OCI-LY3 (cell line): ENCODE results near the gene OR7D4.

Source experiments
- H2AFZ ChIP-seq: fragments of 200-600, 300-600 bp; shearing (Covaris generic); 2 replicates; pipeline ENCODE4 v1.6.0; 2014; ENCODE audit warnings: antibody characterized with exemption, low read depth, low read length
- H3K27ac ChIP-seq: fragments of 200-600, 300-600 bp; sonication (generic); 2 replicates; pipeline ENCODE4 v1.5.1; 2014; ENCODE audit warnings: mild to moderate bottlenecking, low read length, moderate library complexity, mixed read lengths
- H3K27me3 ChIP-seq: fragments of 200-600, 300-600 bp; sonication (generic); 2 replicates; pipeline ENCODE4 v1.6.1; 2014; ENCODE audit warnings: low read depth, low read length, mixed read lengths
- H3K36me3 ChIP-seq: fragments of 200-600, 300-600 bp; sonication (generic); replicated peaks from 2 replicates; pipeline ENCODE3; 2014; ENCODE audit warnings: low read depth, low read length, mixed read lengths
- H3K4me1 ChIP-seq: fragments of 300-600, 200-600 bp; sonication (generic); 2 replicates; pipeline ENCODE4 v1.6.1; 2014; ENCODE audit warnings: low read length, mixed read lengths
- H3K4me2 ChIP-seq: fragments of 200-600, 300-600 bp; sonication (generic); 2 replicates; pipeline ENCODE4 v1.6.1; 2014; ENCODE audit warnings: low read length, mixed read lengths
- H3K4me3 ChIP-seq: fragments of 300-600, 200-600 bp; sonication (generic); 2 replicates; pipeline ENCODE4 v1.5.1; 2014; ENCODE audit warnings: antibody characterized with exemption, mild to moderate bottlenecking, low read length, moderate library complexity
- H3K79me2 ChIP-seq: fragments of 300-600, 200-600 bp; shearing (Covaris generic); 2 replicates; pipeline ENCODE4 v1.6.1; 2014; ENCODE audit warnings: mild to moderate bottlenecking, low read length, mixed read lengths
- H3K9ac ChIP-seq: fragments of 300-600, 200-600 bp; shearing (Covaris generic); 2 replicates; pipeline ENCODE4 v1.6.0; 2014; ENCODE audit warnings: mild to moderate bottlenecking, low read length, moderate library complexity
- H3K9me3 ChIP-seq: fragments of 200-600, 300-600 bp; shearing (Covaris generic); 2 replicates; pipeline ENCODE4 v1.6.1; 2014; ENCODE audit warnings: low read length, mixed read lengths; ENCODE audit not compliant: insufficient read depth
- H4K20me1 ChIP-seq: fragments of 200-600, 300-600 bp; sonication (generic); 2 replicates; pipeline ENCODE4 v1.6.1; 2016; ENCODE audit warnings: low read length, mixed read lengths; ENCODE audit not compliant: insufficient read depth
- CTCF ChIP-seq: fragments of 200-600, 300-600 bp; sonication (generic); IDR thresholded peaks from 2 replicates; pipeline ENCODE4 v1.5.1; 2014; ENCODE audit warnings: antibody characterized with exemption, low read length, low read depth
- EZH2phosphoT487 ChIP-seq: fragments of 200-600 bp; shearing (Covaris generic); IDR thresholded peaks from 2 replicates; pipeline ENCODE4 v1.6.1; 2018; ENCODE audit warnings: antibody characterized with exemption, mixed run types, low read depth

OR7D4 gene

GRCh38 chr19:9175326-9175725, 44.1 kb downstream of the OR7D4 start:
- Histone ChIP-seq H3K4me3 (no peak overlapping the region), H3K4me1 (no peaks in the 10 kb centered on the region), H3K9me3 (no peaks in the 10 kb centered on the region), H4K20me1 (no peaks in the 10 kb centered on the region), H3K27me3 (no peaks in the 10 kb centered on the region), H3K36me3 (no peaks in the 10 kb centered on the region), H3K79me2 (no peaks in the 10 kb centered on the region), H3K4me2 (no peak overlapping the region), H2AFZ (no peak overlapping the region), H3K27ac (no peak overlapping the region), H3K9ac (no peak overlapping the region)
- TF ChIP-seq EZH2phosphoT487 (no peak), CTCF (no peak)

- no peak overlapping the region for H2AFZ ChIP-seq
- no peak overlapping the region for H3K4me3 ChIP-seq
- no peaks in the 10 kb centered on the region for H4K20me1 ChIP-seq
- no peaks in the 10 kb centered on the region for H3K9me3 ChIP-seq
- H3K27me3 ChIP-seq: no peaks in the 10 kb centered on the region
- no peak overlapping the region for H3K4me2 ChIP-seq
- peaks cover 13% of the 10 kb centered on the region for H3K36me3 ChIP-seq
- H3K4me1 ChIP-seq: no peaks in the 10 kb centered on the region
- no peak overlapping the region for H3K9ac ChIP-seq
- TF ChIP-seq CTCF (no peak), EZH2phosphoT487 (no peak)
- H3K79me2 ChIP-seq: no peaks in the 10 kb centered on the region
- no peak overlapping the region for H3K27ac ChIP-seq
Measured at GRCh38 chr19:9171393-9171991, 47.9 kb downstream of the OR7D4 start.

GRCh38 chr19:9166846-9167245, 52.5 kb downstream of the OR7D4 start:
- no peak for TF ChIP-seq EZH2phosphoT487
- no peak for TF ChIP-seq CTCF
- no peaks in the 10 kb centered on the region for H3K27me3 ChIP-seq
- no peaks in the 10 kb centered on the region; the same call in 1 of the 2 replicates for H4K20me1 ChIP-seq
- H3K9ac ChIP-seq: no peak overlapping the region
- H3K36me3 ChIP-seq: peaks cover 48% of the 10 kb centered on the region
- H3K4me2 ChIP-seq: no peak overlapping the region
- H3K4me1 ChIP-seq: no peaks in the 10 kb centered on the region
- no peaks in the 10 kb centered on the region; the same call in 1 of the 2 replicates for H3K9me3 ChIP-seq
- H3K27ac ChIP-seq: no peak overlapping the region
- no peak overlapping the region for H3K4me3 ChIP-seq
- peaks cover 9% of the 10 kb centered on the region for H3K79me2 ChIP-seq
- H2AFZ ChIP-seq: no peak overlapping the region

- Histone ChIP-seq H3K9me3 (peaks cover 10% of the 10 kb centered on the region; the same call in 1 of the 2 replicates), H3K36me3 (peaks cover 64% of the 10 kb centered on the region)
- TF ChIP-seq EZH2phosphoT487: no peak
- no peak for TF ChIP-seq CTCF
Measured at GRCh38 chr19:9165261-9165660, 54.1 kb downstream of the OR7D4 start.

More at GRCh38 chr19:9165261-9165660, 54.1 kb downstream of the OR7D4 start:
- H3K9ac ChIP-seq: no peak overlapping the region
- peaks cover 24% of the 10 kb centered on the region for H3K79me2 ChIP-seq
- no peaks in the 10 kb centered on the region; the same call in 1 of the 2 replicates for H4K20me1 ChIP-seq
- H3K27ac ChIP-seq: no peak overlapping the region
- H3K4me3 ChIP-seq: no peak overlapping the region
- no peak overlapping the region for H2AFZ ChIP-seq
- H3K4me2 ChIP-seq: no peak overlapping the region
- H3K4me1 ChIP-seq: no peaks in the 10 kb centered on the region
- H3K27me3 ChIP-seq: no peaks in the 10 kb centered on the region
